Natural killer cell (primary cell): ENCODE measurements around the gene SERPINF2. TPM values are rescaled to one million over a fixed set of nuclear protein-coding genes. Genes with fewer than 3 reads are reported as not detected.

ENCODE experiments used
- ATAC-seq, 3 donors: fragments of 150-1000 bp in 2 of 3; fragments of 200-7000 bp in 1 of 3; cut with Tn5 transposase; 1 replicate in 1 of 3; 2 replicates in 2 of 3; pipeline ENCODE4 v1.10.0; 2021; ENCODE audit warnings: mild to moderate bottlenecking in 2 of 3, moderate library complexity in 2 of 3
- DNase-seq, 2 donors: peaks; one replicate each; pipeline versions ENCODE4 v3.0.0 to v3.0.0-alpha.2; 2013 to 2021; ENCODE audit warnings: mixed read lengths in 1 of 2
- H3K27ac ChIP-seq: one replicate; pipeline ENCODE4 v1.5.1; 2013; ENCODE audit warnings: mild to moderate bottlenecking, low read length
- H3K27me3 ChIP-seq: one replicate; pipeline ENCODE4 v1.6.1; 2013; ENCODE audit warnings: low read length; ENCODE audit not compliant: control insufficient read depth, insufficient read depth
- H3K36me3 ChIP-seq: one replicate; pipeline ENCODE4 v1.6.1; 2013; ENCODE audit warnings: low read length; ENCODE audit not compliant: control insufficient read depth, insufficient read depth
- H3K4me1 ChIP-seq: one replicate; pipeline ENCODE4 v1.6.1; 2013; ENCODE audit warnings: low read length; ENCODE audit not compliant: control insufficient read depth, insufficient read depth
- H3K4me3 ChIP-seq: one replicate; pipeline ENCODE4 v1.5.1; 2013; ENCODE audit warnings: low read length
- H3K9me3 ChIP-seq: one replicate; pipeline ENCODE4 v1.6.1; 2013; ENCODE audit warnings: low read length; ENCODE audit not compliant: control insufficient read depth, insufficient read depth
- H3K27ac Mint-ChIP-seq, 2 donors: one replicate each; pipeline ENCODE4 v1.8.0; 2022; ENCODE audit warnings: mild to moderate bottlenecking in 2 of 2, mixed read lengths in 2 of 2, moderate library complexity in 1 of 2
- H3K27me3 Mint-ChIP-seq, 2 donors: one replicate each; pipeline ENCODE4 v1.8.0; 2022; ENCODE audit warnings: low read depth in 2 of 2, mixed read lengths in 2 of 2
- H3K36me3 Mint-ChIP-seq: one replicate; pipeline ENCODE4 v1.8.0; 2022; ENCODE audit warnings: mixed read lengths
- H3K4me1 Mint-ChIP-seq, 2 donors: one replicate each; pipeline ENCODE4 v1.8.0; 2022; ENCODE audit warnings: mixed read lengths in 2 of 2
- H3K4me3 Mint-ChIP-seq: one replicate; pipeline ENCODE4 v1.8.0; 2022; ENCODE audit warnings: mild to moderate bottlenecking, moderate library complexity, mixed read lengths
- H3K9me3 Mint-ChIP-seq, 2 donors: one replicate each; pipeline ENCODE4 v1.8.0; 2022; ENCODE audit warnings: mixed read lengths in 2 of 2
- WGBS: methylation state at CpG from one replicate; pipeline ENCODE4 v1.1.7; 2013; ENCODE audit warnings: missing lambda C conversion rate; ENCODE audit not compliant: insufficient coverage; 5-methylcytosine and 5-hydroxymethylcytosine counted together
- intact Hi-C: fragments of 100-400 bp; cut with micrococcal nuclease; formaldehyde crosslinking; loops from one replicate; pipeline ENCODE4 v1.14.2; 2022
- total RNA-seq, 4 donors: library from RNA; stranded (reverse); fragments of 120-200 nt in 1 of 4; gene quantifications; one replicate each; pipeline versions ENCODE4 v1.2.3 to v1.2.4, GENCODE V29; 2013 to 2022
- TF ChIP-seq, protein P1 (sequence below): fragments of 200-600 bp; IDR thresholded peaks from one replicate; pipeline ENCODE4 v1.8.0; 2022; ENCODE audit warnings: antibody characterized with exemption

SERPINF2 gene
- total RNA-seq, 3 donors from 2014 or later (not counting 1 experiment from before 2014, with no cell fraction given) = 0.47 to 0.84 (median 0.48) TPM

DNA sequence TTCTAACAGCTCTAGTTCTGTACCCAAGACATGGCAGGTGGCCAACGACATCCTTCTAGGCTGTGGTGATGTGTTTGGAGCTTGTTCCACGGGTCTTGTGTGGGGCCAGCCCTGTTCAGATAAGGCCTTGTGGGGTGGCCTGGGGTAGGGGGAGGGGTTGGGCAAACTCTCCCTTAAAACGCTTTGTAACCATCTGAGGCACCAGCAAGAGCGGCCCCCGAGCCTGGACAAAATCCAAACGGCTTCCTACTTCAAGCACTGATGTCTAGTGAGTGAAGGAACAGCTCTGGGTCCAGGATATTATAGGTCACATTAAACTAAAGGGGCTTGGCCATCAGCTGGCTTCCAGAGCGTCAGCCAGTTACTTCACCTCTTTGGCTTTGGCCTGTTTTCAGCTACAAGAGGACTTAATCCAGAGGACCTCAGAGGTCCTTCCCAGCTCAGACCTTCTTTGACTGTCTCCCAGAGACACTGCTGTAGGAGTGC, 31.1 kb downstream of the SERPINF2 start:
- no peak overlapping the region for H3K4me3 ChIP-seq
- DNase-seq = no peak
- peaks cover 26% of the 10 kb centered on the region for H3K4me1 ChIP-seq
- Mint-ChIP-seq H3K27ac (peak overlapping the region in 1 of 2 donors; percentile 34), H3K36me3 (no peaks in the 10 kb centered on the region), H3K9me3 (no peaks in the 10 kb centered on the region), H3K27me3 (no peaks in the 10 kb centered on the region), H3K4me3 (no peak overlapping the region), H3K4me1 (peaks cover 0 to 14% of the 10 kb centered on the region in 2 donors)
- H3K27ac ChIP-seq = no peak overlapping the region
- intact Hi-C loops = no loop called here
- H3K9me3 ChIP-seq = no peaks in the 10 kb centered on the region
- WGBS = 76% methylated on average over 7 of the region's 7 CpGs
- no peak for ATAC-seq
- H3K36me3 ChIP-seq = peaks cover 9% of the 10 kb centered on the region
- H3K27me3 ChIP-seq = no peaks in the 10 kb centered on the region
- TF ChIP-seq, protein P1, sequence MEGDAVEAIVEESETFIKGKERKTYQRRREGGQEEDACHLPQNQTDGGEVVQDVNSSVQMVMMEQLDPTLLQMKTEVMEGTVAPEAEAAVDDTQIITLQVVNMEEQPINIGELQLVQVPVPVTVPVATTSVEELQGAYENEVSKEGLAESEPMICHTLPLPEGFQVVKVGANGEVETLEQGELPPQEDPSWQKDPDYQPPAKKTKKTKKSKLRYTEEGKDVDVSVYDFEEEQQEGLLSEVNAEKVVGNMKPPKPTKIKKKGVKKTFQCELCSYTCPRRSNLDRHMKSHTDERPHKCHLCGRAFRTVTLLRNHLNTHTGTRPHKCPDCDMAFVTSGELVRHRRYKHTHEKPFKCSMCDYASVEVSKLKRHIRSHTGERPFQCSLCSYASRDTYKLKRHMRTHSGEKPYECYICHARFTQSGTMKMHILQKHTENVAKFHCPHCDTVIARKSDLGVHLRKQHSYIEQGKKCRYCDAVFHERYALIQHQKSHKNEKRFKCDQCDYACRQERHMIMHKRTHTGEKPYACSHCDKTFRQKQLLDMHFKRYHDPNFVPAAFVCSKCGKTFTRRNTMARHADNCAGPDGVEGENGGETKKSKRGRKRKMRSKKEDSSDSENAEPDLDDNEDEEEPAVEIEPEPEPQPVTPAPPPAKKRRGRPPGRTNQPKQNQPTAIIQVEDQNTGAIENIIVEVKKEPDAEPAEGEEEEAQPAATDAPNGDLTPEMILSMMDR = no peak

DNA sequence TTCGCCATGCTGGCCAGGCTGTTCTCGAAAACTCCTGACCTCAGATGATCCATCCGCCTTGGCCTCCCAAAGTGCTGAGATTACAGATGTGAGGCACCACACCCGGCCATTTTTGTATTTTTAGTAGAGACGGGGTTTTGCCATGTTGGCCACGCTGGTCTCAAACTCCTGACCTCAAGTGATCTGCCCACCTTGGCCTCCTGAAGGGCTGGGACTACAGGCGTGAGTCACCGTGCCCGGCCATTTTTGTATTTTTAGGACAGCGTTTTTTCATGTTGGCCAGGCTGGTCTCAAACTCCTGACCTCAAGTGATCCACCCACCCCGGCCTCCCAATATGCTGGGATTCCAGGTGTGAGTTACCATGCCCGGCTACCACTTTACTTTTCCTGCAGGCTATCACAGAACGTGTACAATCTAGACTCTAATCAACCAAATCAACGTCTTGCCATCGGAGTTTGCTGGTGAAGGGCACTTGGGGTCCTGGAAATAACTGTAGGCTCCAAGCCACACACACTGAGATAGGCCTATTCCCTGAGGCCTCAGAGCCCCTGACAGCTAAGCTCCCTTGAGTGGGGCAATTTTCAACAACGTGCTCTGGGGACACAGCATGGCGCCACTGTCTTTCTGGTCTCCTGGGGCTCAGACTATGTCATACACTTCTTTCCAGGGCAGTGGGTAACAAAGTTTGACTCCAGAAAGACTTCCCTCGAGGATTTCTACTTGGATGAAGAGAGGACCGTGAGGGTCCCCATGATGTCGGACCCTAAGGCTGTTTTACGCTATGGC, 31.9 kb downstream of the SERPINF2 start:
- TF ChIP-seq, protein P1 = no peak
- peaks cover 9% of the 10 kb centered on the region for H3K36me3 ChIP-seq
- no peak for DNase-seq
- ATAC-seq = no peak
- WGBS = 93% methylated on average over 21 of the region's 21 CpGs
- Mint-ChIP-seq H3K27ac (peak overlapping the region in 1 of 2 donors; percentile 34), H3K36me3 (no peaks in the 10 kb centered on the region), H3K4me1 (peaks cover 0 to 14% of the 10 kb centered on the region in 2 donors), H3K4me3 (no peak overlapping the region), H3K9me3 (no peaks in the 10 kb centered on the region), H3K27me3 (no peaks in the 10 kb centered on the region)
- no peaks in the 10 kb centered on the region for H3K9me3 ChIP-seq
- H3K27me3 ChIP-seq = no peaks in the 10 kb centered on the region
- intact Hi-C loops = no loop called here
- H3K4me1 ChIP-seq = peaks cover 23% of the 10 kb centered on the region
- H3K27ac ChIP-seq = no peak overlapping the region
- H3K4me3 ChIP-seq = no peak overlapping the region

DNA sequence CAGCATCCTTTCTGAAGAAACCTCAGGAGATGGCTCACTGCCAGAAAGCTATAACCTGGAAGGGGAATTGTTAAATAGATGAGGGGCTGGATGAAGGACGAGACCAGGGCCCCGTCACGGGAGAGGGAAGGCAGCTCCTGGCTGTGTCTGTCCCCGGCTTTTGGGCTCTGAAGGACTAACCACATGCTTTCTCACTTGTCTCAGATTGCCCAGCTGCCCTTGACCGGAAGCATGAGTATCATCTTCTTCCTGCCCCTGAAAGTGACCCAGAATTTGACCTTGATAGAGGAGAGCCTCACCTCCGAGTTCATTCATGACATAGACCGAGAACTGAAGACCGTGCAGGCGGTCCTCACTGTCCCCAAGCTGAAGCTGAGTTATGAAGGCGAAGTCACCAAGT, 33.7 kb downstream of the SERPINF2 start:
- Mint-ChIP-seq H3K9me3 (no peaks in the 10 kb centered on the region), H3K4me1 (peaks cover 0 to 3% of the 10 kb centered on the region in 2 donors), H3K4me3 (no peak overlapping the region), H3K36me3 (no peaks in the 10 kb centered on the region), H3K27me3 (no peaks in the 10 kb centered on the region), H3K27ac (no peak overlapping the region)
- ATAC-seq (no peak), DNase-seq (no peak)
- intact Hi-C loops = no loop called here
- peaks cover 14% of the 10 kb centered on the region for H3K36me3 ChIP-seq
- no peak overlapping the region for H3K27ac ChIP-seq
- no peak overlapping the region for H3K4me3 ChIP-seq
- TF ChIP-seq, protein P1 = no peak
- no peaks in the 10 kb centered on the region for H3K27me3 ChIP-seq
- peaks cover 6% of the 10 kb centered on the region for H3K4me1 ChIP-seq
- 94% methylated on average over 10 of the region's 10 CpGs for WGBS
- no peaks in the 10 kb centered on the region for H3K9me3 ChIP-seq
